Fibroblast of skin of left biceps (primary cell): ENCODE results near the gene ZNF805.
A peak's percentile ranks its signal among the peaks of the same experiment; 100 is the strongest.
"Not testable (repeated sequence)": the region's sequence is repeated elsewhere in the genome, so short reads cannot be mapped to it uniquely, and the experiment has no call there.

Source experiments
- DNase-seq, 2 experiments: peaks; one replicate each; pipeline ENCODE4 v3.0.0-alpha.2; 2013; ENCODE audit warnings: low read depth in 2 of 2

The ZNF805 gene

GRCh38 chr19:57240311-57241090 is at the start of gene ZNF805:
Gene ZNF805, plus strand, starts transcription at chr19:57240632. Its CDS starts 260 bp downstream, at chr19:57240892.
- peak; percentile 80 for DNase-seq

GRCh38 chr19:57191141-57192076 is 49.0 kb upstream of the ZNF805 start, which contains the start of gene ZNF264:
Gene ZNF264, plus strand, starts transcription at chr19:57191500. Its CDS starts 414 bp downstream, at chr19:57191914.
- peak; percentile 55 to 59 for DNase-seq

- no peak for DNase-seq
These were observed 48.4 kb upstream of the ZNF805 start for GRCh38 chr19:57192077-57192420.

- no peak for DNase-seq
These were observed 47.4 kb upstream of the ZNF805 start for GRCh38 chr19:57192993-57193392.

- DNase-seq, result not testable (repeated sequence)
These were observed 42.6 kb upstream of the ZNF805 start for GRCh38 chr19:57197874-57198273.

- no peak for DNase-seq
These were observed 38.3 kb upstream of the ZNF805 start for GRCh38 chr19:57202160-57202559.

GRCh38 chr19:57210381-57210780 is 30.1 kb upstream of the ZNF805 start:
- no peak for DNase-seq

GRCh38 chr19:57212109-57212508 is 28.3 kb upstream of the ZNF805 start:
- no peak for DNase-seq

- DNase-seq, result no peak
These were observed 12.9 kb upstream of the ZNF805 start for GRCh38 chr19:57227502-57227901.

- DNase-seq, result no peak
These were observed 8.7 kb upstream of the ZNF805 start for GRCh38 chr19:57231686-57232085.

- DNase-seq, result no peak
These were observed 7.2 kb upstream of the ZNF805 start for GRCh38 chr19:57233207-57233606.

GRCh38 chr19:57239982-57240310 is 486 bp upstream of the ZNF805 start:
- no peak for DNase-seq

GRCh38 chr19:57241176-57241575 is 744 bp downstream of the ZNF805 start:
- DNase-seq, result no peak

GRCh38 chr19:57242821-57243220 is 2.4 kb downstream of the ZNF805 start:
- DNase-seq, result no peak

GRCh38 chr19:57244513-57244912 is 4.1 kb downstream of the ZNF805 start:
- DNase-seq, result no peak

GRCh38 chr19:57245066-57245465 is 4.6 kb downstream of the ZNF805 start:
- DNase-seq, result no peak

GRCh38 chr19:57245959-57246358 is 5.5 kb downstream of the ZNF805 start:
- no peak for DNase-seq

- no peak for DNase-seq
These were observed 8.2 kb downstream of the ZNF805 start for GRCh38 chr19:57248646-57249045.

GRCh38 chr19:57249329-57249728 is 8.9 kb downstream of the ZNF805 start:
- no peak for DNase-seq

GRCh38 chr19:57253767-57254166 is 13.3 kb downstream of the ZNF805 start:
- DNase-seq, result not testable (repeated sequence)

GRCh38 chr19:57262044-57262443 is 21.6 kb downstream of the ZNF805 start:
- DNase-seq, result no peak

- no peak for DNase-seq
These were observed 22.9 kb downstream of the ZNF805 start for GRCh38 chr19:57263244-57263741.

- no peak for DNase-seq
These were observed 26.9 kb downstream of the ZNF805 start for GRCh38 chr19:57267291-57267690.
